ENCODE data around the gene DONSON.
"Not testable (repeated sequence)": the region's sequence is repeated elsewhere in the genome, so short reads cannot be mapped to it uniquely, and the experiment has no call there.

DONSON gene

DNA sequence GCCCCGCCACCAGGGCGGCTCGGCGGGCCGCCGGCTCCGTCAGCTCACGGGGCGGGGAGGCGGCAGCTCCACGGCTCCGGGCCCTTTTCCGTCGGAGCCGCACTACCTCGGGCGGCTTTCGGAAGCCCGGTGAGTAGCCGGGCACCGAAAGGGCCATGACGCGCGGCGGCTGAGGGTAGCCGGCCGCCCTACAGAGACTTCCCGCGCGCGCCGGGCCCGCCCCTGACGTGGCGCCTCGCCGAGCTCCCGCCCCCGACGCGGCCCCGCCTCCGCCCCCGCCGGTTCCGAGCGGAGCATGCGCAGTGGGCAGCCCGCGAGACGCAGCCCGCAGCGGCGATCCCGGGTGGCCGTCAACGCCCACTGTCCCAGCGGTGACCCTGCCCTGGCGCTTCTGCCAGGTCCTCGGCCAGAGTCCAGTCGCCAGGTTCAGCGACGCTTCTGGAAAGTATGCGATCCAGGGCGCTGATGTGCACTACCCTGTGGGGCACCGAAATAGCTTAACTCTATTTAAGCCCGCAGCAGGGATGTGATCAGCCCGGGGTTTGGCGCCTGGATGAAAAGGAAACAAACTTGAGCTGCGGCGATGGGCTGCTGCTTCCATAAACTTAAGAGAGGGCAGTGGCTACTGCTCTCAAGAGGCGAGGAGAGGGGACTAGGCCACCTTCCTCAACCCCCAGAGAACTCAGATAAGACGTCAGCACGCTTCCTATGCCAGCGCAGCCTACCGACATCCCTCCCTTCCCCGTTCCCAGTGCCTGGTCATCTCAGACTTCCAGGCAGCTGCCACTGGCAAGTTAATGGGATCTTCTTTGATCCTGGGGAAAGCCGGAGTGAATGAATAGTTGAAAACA is at the start of gene DONSON:
DONSON (minus strand) TSS at position 200 of the 851 bp plus-strand sequence; CDS start at position 157, 43 bp downstream.
- DNase-seq (ENCODE audit: low spot score) = peak; percentile 88

- no peak for DNase-seq (ENCODE audit: low spot score)
These were observed 45.8 kb upstream of the DONSON start for GRCh38 chr21:33634254-33634653.

DNA sequence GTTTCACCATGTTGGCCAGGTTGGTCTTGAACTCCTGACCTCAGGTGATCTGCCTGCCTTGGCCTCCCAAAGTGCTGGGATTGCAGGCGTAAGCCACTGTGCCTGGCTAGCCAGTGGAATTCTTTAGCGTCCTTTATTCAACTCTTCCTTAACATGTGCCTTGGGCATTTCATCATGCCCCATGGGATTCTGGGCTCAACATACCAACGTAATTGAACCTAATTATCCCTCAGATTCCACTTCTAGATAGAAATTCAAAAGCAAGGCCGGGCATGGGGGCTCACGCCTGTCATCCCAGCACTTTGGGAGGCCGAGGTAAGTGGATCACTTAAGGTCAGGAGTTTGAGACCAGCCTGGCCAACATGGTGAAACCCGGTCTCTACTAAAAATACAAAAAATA is 37.7 kb upstream of the DONSON start:
- DNase-seq (ENCODE audit: low spot score) = not testable (repeated sequence)

DNA sequence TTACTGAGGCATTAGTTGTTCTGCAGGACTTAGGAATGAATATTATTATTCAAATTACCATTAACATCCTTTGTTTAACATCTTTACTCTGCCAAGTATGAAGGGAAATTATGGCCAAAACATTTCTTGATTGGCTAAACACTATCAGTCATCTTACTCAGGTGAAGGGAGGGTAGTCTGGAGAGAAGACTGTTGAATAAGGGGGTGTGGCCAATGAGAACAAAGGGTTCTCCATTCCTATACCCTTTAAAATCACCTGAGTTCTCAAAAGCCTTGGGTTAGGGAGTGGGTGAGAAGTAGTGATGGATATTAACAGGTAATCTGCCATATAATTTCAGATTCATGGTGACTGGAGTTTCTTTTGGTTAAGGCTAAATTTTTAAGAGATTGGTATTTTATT is 33.8 kb upstream of the DONSON start:
- DNase-seq (ENCODE audit: low spot score) = no peak

DNA sequence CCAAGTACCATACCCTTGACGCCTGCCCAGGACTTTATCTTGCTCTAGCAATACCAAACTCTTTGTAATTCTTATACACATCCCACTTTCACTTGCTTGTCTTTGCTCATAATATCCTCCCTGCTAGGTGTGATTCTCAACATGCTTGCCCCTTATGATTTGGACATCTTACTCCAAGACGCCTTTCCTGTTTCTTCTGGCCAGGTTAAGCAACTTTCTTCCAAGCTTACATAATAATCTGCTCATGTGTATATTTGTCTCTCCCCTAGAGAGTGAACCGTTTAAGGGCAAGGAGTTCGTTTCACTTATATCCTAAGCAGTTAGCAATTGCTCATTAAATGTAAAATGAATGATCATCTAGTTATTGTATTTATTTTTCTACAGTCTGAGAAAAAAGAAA is 31.2 kb upstream of the DONSON start:
- DNase-seq (ENCODE audit: low spot score) = no peak

- DNase-seq (ENCODE audit: low spot score) = no peak
These were observed 29.9 kb upstream of the DONSON start for GRCh38 chr21:33618407-33618806.

DNA sequence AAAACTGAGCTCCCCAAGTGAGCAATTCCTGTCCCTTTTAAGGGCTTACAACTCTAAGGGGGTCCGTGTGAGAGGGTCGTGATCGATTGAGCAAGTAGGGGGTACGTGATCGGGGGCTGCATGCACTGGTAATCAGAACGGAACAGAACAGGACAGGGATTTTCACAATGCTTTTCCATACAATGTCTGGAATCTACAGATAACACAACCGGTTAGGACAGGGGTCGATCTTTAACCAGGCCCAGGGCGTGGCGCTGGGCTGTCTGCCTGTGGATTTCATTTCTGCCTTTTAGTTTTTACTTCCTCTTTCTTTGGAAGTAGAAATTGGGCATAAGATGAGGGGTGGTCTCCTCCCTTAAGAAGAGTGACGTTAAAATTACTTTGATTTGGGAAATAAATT is 29.1 kb upstream of the DONSON start:
- not testable (repeated sequence) for DNase-seq (ENCODE audit: low spot score)

DNA sequence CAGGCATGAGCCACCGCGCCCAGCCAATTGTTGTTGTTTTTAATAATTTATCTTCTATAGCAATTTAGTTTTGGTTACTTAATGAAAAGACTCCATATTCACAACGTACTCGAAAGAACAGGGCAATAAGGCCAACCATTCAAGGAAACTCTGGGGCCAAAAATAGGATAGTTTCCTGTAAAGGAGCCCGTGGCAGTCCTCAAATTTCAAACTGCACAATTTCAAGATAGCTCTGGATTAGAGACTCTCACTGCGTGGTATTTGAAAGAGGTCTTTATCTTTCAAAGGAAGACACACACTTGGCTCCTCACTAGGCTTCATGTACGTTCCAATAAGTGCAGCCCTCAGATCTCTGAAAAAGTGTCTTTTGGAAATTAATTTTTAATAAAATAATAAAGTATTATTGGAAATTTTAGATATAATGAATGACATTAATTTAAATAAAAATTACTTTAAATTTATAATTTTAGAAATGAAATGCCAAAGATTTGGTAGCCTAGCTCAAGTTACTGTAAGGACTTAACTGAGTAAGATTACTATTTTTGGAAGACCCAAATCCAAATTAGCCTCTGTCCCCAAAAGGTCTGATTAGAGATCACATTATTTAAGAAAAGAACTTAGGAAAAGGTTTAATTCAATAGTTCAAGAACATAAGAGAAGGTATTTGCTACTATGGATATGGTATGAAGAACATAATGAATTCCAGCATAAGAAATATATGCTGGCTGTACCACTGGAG is 22.7 kb upstream of the DONSON start:
- no peak for DNase-seq (ENCODE audit: low spot score)

GRCh38 chr21:33608559-33608958 is 20.1 kb upstream of the DONSON start:
- DNase-seq (ENCODE audit: low spot score) = no peak

DNA sequence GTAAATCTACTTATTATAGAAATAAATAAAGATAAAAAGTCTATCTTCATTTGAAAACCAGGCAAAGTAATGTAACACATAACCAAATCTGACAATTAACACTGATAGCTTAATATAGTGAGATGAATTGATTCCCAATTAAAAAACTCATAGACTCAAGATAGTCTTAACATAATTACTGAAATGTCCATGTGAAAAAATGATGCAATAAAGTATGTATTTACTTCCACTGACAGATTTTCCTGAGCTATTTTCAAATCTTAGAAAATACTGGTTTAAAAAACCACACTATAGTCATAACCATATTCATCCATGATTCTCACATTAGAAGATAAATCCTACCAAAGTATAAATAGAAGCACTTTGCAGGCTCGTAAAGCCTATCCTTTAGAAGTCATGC is 9.6 kb upstream of the DONSON start:
- no peak for DNase-seq (ENCODE audit: low spot score)

DNA sequence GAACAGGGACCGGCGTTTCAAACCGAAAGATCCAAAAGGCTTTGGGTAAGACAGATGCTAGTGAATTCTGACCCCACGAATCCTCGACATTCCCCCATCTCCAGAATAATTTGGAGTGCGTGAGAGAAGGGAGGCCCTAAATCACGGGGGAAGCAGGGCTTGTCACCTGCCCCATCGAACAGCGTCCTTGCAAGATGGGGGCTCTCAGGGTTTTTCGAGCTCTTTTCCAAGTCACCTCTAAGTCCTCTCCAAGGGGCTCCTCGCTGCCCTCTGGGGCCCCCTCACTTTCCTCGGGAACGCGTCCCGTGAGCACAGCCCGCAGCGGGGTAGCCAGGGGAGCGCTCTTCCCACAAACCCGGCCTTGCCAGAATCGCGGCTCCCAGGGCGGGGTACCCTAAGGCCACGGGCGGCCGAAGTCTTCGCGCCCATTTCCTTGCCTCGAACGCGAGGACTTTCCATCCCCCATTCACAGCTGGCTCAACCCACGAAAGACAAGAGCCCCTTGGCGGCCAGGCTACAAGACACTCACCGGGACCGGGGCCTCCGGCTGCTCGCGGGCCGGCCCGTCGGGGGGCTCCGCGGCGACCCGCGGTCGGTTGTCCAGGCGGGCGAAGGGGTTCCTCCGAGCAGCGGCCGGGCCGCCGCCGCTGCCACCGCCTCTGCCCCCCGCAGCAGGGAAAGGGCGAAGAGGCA is 546 bp downstream of the DONSON start:
- DNase-seq (ENCODE audit: low spot score) = peak; percentile 20

DNA sequence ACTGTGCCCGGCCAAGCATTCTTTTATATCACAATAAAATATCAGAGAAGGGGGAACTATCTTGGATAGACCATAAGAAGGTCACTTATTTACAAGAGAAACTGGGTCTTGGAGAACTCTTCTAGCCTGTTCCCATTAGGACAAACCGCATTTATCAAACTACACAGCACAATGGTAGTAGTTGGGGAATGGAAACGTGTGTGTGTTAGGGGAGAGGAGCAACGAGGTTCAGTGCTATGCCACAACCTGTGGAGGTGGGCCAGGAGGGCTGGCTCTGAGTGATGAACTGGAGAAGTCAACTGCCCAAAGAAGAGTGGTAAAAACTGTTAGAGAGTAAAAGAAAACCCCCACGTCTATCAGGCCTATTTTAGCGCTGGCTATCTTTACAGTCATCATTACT is 1.6 kb downstream of the DONSON start:
- no peak for DNase-seq (ENCODE audit: low spot score)

DNA sequence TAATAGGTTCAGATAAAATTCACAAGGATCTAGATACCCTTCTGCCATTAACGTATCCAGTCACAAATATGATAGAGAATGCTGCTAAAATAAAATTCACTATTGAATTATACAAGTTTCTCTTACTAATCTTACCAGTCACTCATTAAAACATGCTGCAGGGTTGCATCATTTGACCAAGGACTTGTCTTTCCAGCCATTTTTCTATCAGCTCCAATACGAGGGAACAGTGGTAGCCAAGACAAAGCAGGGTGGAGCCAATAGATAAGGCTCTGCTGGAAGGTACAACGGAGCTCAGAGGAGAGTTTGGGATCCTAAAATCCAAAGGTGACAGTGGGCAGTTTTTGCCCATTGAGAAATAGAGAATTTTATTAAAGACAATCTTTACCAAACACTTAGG is 4.0 kb downstream of the DONSON start:
- no peak for DNase-seq (ENCODE audit: low spot score)

GRCh38 chr21:33578959-33579542 is 9.4 kb downstream of the DONSON start:
- no peak for DNase-seq (ENCODE audit: low spot score)

- no peak for DNase-seq (ENCODE audit: low spot score)
These were observed 10.3 kb downstream of the DONSON start for GRCh38 chr21:33578214-33578613.

DNA sequence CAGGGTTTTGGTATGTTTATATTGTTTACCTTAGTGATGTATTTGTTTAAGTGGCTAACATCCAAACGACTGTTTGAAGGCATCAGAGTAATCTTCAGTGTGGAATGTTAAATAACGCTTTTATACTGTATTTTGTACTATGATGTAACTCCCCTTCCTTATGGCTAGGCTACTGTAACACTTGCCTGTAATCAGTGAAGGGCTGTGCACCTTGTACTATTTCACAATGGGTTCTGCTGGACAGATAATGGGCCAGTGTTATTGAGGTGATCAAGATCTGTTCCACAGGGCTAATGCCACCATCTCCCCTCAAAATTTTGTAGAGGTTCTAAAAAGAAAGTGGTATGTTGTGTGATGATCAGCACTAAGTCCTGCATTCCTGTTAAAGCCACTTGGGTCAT is 11.7 kb downstream of the DONSON start:
- not testable (repeated sequence) for DNase-seq (ENCODE audit: low spot score)

- no peak for DNase-seq (ENCODE audit: low spot score)
These were observed 16.1 kb downstream of the DONSON start for GRCh38 chr21:33572350-33572749.

- DNase-seq (ENCODE audit: low spot score) = no peak
These were observed 18.5 kb downstream of the DONSON start for GRCh38 chr21:33569991-33570390.

- DNase-seq (ENCODE audit: low spot score) = no peak
These were observed 20.0 kb downstream of the DONSON start for GRCh38 chr21:33568448-33568847.

GRCh38 chr21:33567914-33568313 is 20.6 kb downstream of the DONSON start:
- DNase-seq (ENCODE audit: low spot score) = no peak

GRCh38 chr21:33566514-33566913 is 22.0 kb downstream of the DONSON start:
- no peak for DNase-seq (ENCODE audit: low spot score)

- DNase-seq (ENCODE audit: low spot score) = no peak
These were observed 26.1 kb downstream of the DONSON start for GRCh38 chr21:33562389-33562788.

Data from HuH-7 (cell line).